WTC11 (cell line): ENCODE results near the gene LPCAT3. TPM values are rescaled to one million over a fixed set of nuclear protein-coding genes. Genes with fewer than 3 reads are reported as not detected.
A peak's percentile ranks its signal among the peaks of the same experiment; 100 is the strongest.

Experiments
- ATAC-seq: fragments of 200-7000 bp; cut with Tn5 transposase; 2 replicates; pipeline ENCODE4 v1.10.0; 2021; ENCODE audit warnings: mild to moderate bottlenecking, moderate library complexity
- CTCF ChIA-PET: fragments of 300-600 bp; sonication (Branson Sonifier 250); formaldehyde crosslinking; loops from one replicate; lab custom pipeline; 2021; ENCODE audit warnings: antibody characterized with exemption; lab: Charles Lee
- POLR2A ChIA-PET: fragments of 350-600 bp; sonication (Branson Sonifier 250); formaldehyde crosslinking; loops from one replicate; lab custom pipeline; 2021; ENCODE audit warnings: antibody characterized with exemption; lab: Charles Lee
- DNase-seq: peaks from one replicate; pipeline ENCODE4 v3.0.0; 2021; ENCODE audit warnings: low spot score
- H3K27ac Mint-ChIP-seq: 2 replicates; pipeline ENCODE4 v1.8.0; 2021; ENCODE audit warnings: mixed read lengths
- H3K27me3 Mint-ChIP-seq: 2 replicates; pipeline ENCODE4 v1.8.0; 2021; ENCODE audit warnings: low read depth, mild to moderate bottlenecking, moderate library complexity, mixed read lengths
- H3K36me3 Mint-ChIP-seq: 2 replicates; pipeline ENCODE4 v1.8.0; 2021; ENCODE audit warnings: mixed read lengths
- H3K4me1 Mint-ChIP-seq: 2 replicates; pipeline ENCODE4 v1.8.0; 2022; ENCODE audit warnings: mixed read lengths
- H3K4me3 Mint-ChIP-seq: 2 replicates; pipeline ENCODE4 v1.8.0; 2021; ENCODE audit warnings: mild to moderate bottlenecking, moderate library complexity, mixed read lengths
- H3K9me3 Mint-ChIP-seq: 2 replicates; pipeline ENCODE4 v1.8.0; 2021; ENCODE audit warnings: mixed read lengths
- AFF4 ChIP-seq: sonication (generic); formaldehyde crosslinking; IDR thresholded peaks from 2 replicates; pipeline ENCODE4 v1.8.1; 2023; ENCODE audit warnings: mild to moderate bottlenecking, missing genetic modification reagents, borderline replicate concordance
- ARID4B ChIP-seq: sonication (generic); formaldehyde crosslinking; IDR thresholded peaks from 2 replicates; pipeline ENCODE4 v1.8.0; 2023; ENCODE audit warnings: missing genetic modification reagents, mild to moderate bottlenecking, borderline replicate concordance
- ATF1 ChIP-seq: sonication (generic); formaldehyde crosslinking; IDR thresholded peaks from 2 replicates; pipeline ENCODE4 v1.8.1; 2023; ENCODE audit warnings: mild to moderate bottlenecking, moderate library complexity, missing genetic modification reagents
- ATF3 ChIP-seq: sonication (generic); formaldehyde crosslinking; conservative IDR thresholded peaks from 2 replicates; pipeline ENCODE4 v1.8.1; 2022; ENCODE audit warnings: mild to moderate bottlenecking, missing genetic modification reagents
- CTCF ChIP-seq: fragments of 200-600 bp; IDR thresholded peaks from 2 replicates; pipeline ENCODE4 v1.8.0; 2022; ENCODE audit warnings: antibody characterized with exemption
- E2F5 ChIP-seq: sonication (generic); formaldehyde crosslinking; IDR thresholded peaks from 2 replicates; pipeline ENCODE4 v1.8.1; 2022; ENCODE audit warnings: mild to moderate bottlenecking, moderate library complexity, missing genetic modification reagents
- GABPB1 ChIP-seq: sonication (generic); formaldehyde crosslinking; IDR thresholded peaks from 2 replicates; pipeline ENCODE4 v1.8.1; 2023; ENCODE audit warnings: mild to moderate bottlenecking, missing genetic modification reagents
- GRHL2 ChIP-seq: fragments of 250-450 bp; sonication (Bioruptor Pico); IDR thresholded peaks from 2 replicates; pipeline ENCODE4 v1.8.0; 2022; ENCODE audit warnings: mild to moderate bottlenecking, moderate library complexity; ENCODE audit not compliant: insufficient replicate concordance, severe bottlenecking
- HMGXB4 ChIP-seq: sonication (generic); formaldehyde crosslinking; IDR thresholded peaks from 2 replicates; pipeline ENCODE4 v1.8.1; 2023; ENCODE audit warnings: mild to moderate bottlenecking, moderate library complexity, missing genetic modification reagents
- MYBL2 ChIP-seq: sonication (generic); formaldehyde crosslinking; IDR thresholded peaks from 2 replicates; pipeline ENCODE4 v1.8.1; 2023; ENCODE audit warnings: mild to moderate bottlenecking, moderate library complexity, missing genetic modification reagents
- NFE2L1 ChIP-seq: sonication (generic); formaldehyde crosslinking; IDR thresholded peaks from 2 replicates; pipeline ENCODE4 v1.8.1; 2023; ENCODE audit warnings: missing genetic modification reagents
- OVOL2 ChIP-seq: fragments of 250-450 bp; sonication (Bioruptor Pico); IDR thresholded peaks from 2 replicates; pipeline ENCODE4 v1.9.0; 2021; ENCODE audit warnings: mild to moderate bottlenecking, borderline replicate concordance
- SMAD4 ChIP-seq: sonication (generic); formaldehyde crosslinking; IDR thresholded peaks from 2 replicates; pipeline ENCODE4 v1.8.0; 2022; ENCODE audit warnings: mild to moderate bottlenecking, missing genetic modification reagents
- TCF7 ChIP-seq: sonication (generic); formaldehyde crosslinking; IDR thresholded peaks from 2 replicates; pipeline ENCODE4 v1.8.0; 2022; ENCODE audit warnings: mild to moderate bottlenecking, low read depth, missing genetic modification reagents, moderate library complexity
- ZNF263 ChIP-seq: sonication (generic); formaldehyde crosslinking; IDR thresholded peaks from 2 replicates; pipeline ENCODE4 v1.8.1; 2022; ENCODE audit warnings: low read depth, mild to moderate bottlenecking, moderate library complexity, missing genetic modification reagents
- ZNF425 ChIP-seq: fragments of 250-450 bp; sonication (Bioruptor Pico); conservative IDR thresholded peaks from 2 replicates; pipeline ENCODE4 v1.9.0; 2021; ENCODE audit warnings: mild to moderate bottlenecking
- total RNA-seq: library from RNA; stranded (reverse); gene quantifications from 3 replicates; pipeline ENCODE4 v1.2.3, GENCODE V29; 2021

LPCAT3 gene
- total RNA-seq, 1 experiment from 2014 or later: 40.0 TPM

- TF ChIP-seq ATF3 (CRISPR knock-in tag): no peak
- peak; percentile 55; the same call in 1 of the 2 replicates for TF ChIP-seq ARID4B (CRISPR knock-in tag)
- no peak for TF ChIP-seq SMAD4
- TF ChIP-seq E2F5 (CRISPR knock-in tag): peak; percentile 16; the same call in 1 of the 2 replicates
Measured at GRCh38 chr12:6962285-6963015, 55.8 kb downstream of the LPCAT3 start (continued).

GRCh38 chr12:6961695-6962284 is 56.5 kb downstream of the LPCAT3 start:
- CTCF ChIA-PET: interaction anchor here (0.6 to 9.7 kb wide), 26 partner anchors 9 to 705 kb away, joined by 3 to 296 read pairs (median 6); partner anchors contain the start of genes ATN1, C12orf57, COPS7A and LPCAT3
- POLR2A ChIA-PET: interaction anchor here (1.1 to 6.6 kb wide), 6 partner anchors 17 to 89 kb away, joined by 3 to 167 read pairs (median 12); partner anchors contain the start of genes C12orf57, LPCAT3, RNU7-1 and SPSB2
- Mint-ChIP-seq H3K27me3 (no peaks in the 10 kb centered on the region), H3K4me3 (peak overlapping the region; percentile 75), H3K9me3 (no peaks in the 10 kb centered on the region), H3K36me3 (peaks cover 16% of the 10 kb centered on the region), H3K27ac (peak overlapping the region; percentile 99), H3K4me1 (peaks cover 55% of the 10 kb centered on the region)
- DNase-seq (peak; percentile 78), ATAC-seq (peak; percentile 59)
- TF ChIP-seq MYBL2 (no peak), NFE2L1 (CRISPR knock-in tag) (peak; percentile 96), ZNF263 (peak; percentile 87), GRHL2 (CRISPR knock-in tag) (no peak), AFF4 (CRISPR knock-in tag) (no peak), GABPB1 (CRISPR knock-in tag) (no peak), ATF1 (CRISPR knock-in tag) (no peak), ZNF425 (CRISPR knock-in tag) (no peak), OVOL2 (CRISPR knock-in tag) (no peak), CTCF (no peak), HMGXB4 (peak; percentile 21; the same call in 1 of the 2 replicates), TCF7 (no peak)
